ENCODE data around the gene PEX7.
"Not testable (repeated sequence)": the region's sequence is repeated elsewhere in the genome, so short reads cannot be mapped to it uniquely, and the experiment has no call there.

Gene PEX7

DNA sequence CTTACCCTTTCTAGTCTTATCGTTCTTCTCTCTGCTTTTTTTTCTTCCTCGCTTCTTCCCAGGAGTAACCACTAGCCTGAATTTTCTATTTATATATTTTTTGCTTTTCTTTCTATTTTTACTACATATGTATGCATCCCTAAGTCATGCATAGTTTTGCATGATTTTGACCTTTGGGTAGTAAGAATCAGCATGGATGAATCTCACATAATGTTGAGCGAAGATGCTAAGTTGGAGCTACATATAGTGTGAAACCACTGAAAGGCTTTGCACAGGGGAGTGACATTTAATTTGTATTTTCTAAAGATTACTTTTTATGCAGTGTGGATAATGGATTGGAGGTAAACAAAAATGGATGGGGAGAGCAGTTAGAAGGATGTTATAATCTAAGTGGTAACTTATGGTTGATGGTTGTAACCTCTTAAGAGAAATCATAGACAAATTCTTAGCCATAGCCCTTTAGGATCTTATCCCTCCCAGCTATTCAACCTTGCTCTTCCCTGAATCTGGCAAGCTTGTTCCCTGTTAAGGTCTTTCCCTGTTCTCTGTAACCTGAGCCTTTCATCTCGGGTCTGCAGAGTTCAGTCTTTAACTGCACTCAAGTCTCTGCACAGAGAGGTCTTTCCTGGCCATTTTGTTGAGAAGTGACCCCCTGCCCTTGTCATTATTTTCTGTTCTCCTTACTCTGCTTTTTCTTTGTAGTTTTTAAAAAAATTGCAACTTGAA lies 18.0 kb downstream of the PEX7 start:
- no peak for DNase-seq (ENCODE audit: low read depth in 2 of 2)

GRCh38 chr6:136843210-136843609 lies 20.8 kb downstream of the PEX7 start:
- no peak for DNase-seq (ENCODE audit: low read depth in 2 of 2)

GRCh38 chr6:136846046-136846445 lies 23.7 kb downstream of the PEX7 start:
- DNase-seq (ENCODE audit: low read depth in 2 of 2): peak in 1 of 2 donors; percentile 17

DNA sequence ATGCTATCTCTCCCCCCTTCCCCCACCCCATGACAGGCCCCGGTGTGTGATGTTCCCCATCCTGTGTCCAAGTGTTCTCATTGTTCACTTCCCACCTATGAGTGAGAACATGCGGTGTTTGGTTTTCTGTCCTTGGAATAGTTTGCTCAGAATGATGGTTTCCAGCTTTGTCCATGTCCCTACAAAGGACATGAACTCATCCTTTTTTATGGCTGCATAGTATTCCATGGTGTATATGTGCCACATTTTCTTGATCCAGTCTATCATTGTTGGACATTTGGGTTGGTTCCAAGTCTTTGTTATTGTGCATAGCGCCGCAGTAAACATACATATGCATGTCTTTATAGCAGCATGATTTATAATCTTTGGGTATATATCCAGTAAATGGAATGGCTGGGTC lies 24.1 kb downstream of the PEX7 start:
- not testable (repeated sequence) for DNase-seq (ENCODE audit: low read depth in 2 of 2)

DNA sequence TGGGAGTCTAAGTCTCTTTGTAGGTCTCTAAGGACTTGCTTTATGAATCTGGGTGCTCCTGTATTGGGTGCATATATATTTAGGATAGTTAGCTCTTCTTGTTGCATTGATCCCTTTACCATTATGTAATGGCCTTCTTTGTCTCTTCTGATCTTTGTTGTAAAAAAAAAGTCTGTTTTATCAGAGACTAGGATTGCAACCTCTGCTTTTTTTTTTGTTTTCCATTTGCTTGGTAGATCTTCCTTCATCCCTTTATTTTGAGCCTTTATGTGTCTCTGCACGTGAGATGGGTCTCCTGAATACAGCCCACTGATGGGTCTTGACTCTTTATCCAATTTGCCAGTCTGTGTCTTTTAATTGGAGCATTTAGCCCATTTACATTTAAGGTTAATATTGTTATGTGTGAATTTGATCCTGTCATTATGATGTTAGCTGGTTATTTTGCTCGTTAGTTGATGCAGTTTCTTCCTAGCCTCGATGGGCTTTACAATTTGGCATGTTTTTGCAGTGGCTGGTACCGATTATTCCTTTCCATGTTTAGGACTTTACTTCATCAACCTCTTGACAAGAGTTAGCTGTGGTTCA lies 27.7 kb downstream of the PEX7 start:
- not testable (repeated sequence) for DNase-seq (ENCODE audit: low read depth in 2 of 2)

DNA sequence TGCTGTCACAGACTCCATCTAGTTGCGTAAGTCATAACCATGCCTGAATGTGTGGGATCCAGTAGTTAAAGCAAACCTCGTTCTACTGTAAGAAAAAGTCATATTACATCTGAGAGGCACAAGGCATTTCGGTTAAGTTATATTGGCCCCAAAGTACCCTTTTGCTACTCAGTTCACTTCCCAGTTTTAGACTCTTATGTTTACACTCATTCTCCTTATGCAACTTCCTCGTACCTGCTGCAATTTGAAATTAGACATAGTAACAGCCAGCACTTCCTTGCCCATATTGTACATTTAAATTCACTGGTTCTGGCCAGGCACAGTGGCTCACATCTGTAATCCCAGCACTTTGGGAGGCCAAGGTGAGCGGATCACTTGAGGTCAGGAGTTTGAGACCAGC lies 37.0 kb downstream of the PEX7 start:
- no peak for DNase-seq (ENCODE audit: low read depth in 2 of 2)

- DNase-seq (ENCODE audit: low read depth in 2 of 2): no peak
These were observed 37.7 kb downstream of the PEX7 start for GRCh38 chr6:136860043-136860442.

- DNase-seq (ENCODE audit: low read depth in 2 of 2): no peak
These were observed 40.3 kb downstream of the PEX7 start for GRCh38 chr6:136862662-136863061.

- no peak for DNase-seq (ENCODE audit: low read depth in 2 of 2)
These were observed 41.4 kb downstream of the PEX7 start for GRCh38 chr6:136863752-136864151.

DNA sequence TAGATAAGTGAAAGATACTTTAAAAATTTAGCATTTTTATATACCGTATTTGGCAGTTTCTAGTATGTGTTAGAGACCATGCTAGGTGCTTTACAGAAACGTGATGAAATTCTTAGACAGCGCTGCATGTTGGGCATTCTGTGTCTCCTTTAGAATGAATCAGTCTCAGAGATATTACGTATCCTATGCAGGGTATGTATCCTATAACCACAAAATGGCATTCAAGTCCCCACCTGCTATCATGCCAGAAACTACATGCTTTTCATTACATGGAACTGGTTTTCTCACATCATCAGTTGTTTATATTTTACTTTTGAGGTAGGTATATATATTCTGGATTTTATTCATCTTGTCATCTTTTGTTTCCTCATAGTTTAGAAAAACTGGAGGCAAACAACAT lies 42.3 kb downstream of the PEX7 start:
- no peak for DNase-seq (ENCODE audit: low read depth in 2 of 2)

DNA sequence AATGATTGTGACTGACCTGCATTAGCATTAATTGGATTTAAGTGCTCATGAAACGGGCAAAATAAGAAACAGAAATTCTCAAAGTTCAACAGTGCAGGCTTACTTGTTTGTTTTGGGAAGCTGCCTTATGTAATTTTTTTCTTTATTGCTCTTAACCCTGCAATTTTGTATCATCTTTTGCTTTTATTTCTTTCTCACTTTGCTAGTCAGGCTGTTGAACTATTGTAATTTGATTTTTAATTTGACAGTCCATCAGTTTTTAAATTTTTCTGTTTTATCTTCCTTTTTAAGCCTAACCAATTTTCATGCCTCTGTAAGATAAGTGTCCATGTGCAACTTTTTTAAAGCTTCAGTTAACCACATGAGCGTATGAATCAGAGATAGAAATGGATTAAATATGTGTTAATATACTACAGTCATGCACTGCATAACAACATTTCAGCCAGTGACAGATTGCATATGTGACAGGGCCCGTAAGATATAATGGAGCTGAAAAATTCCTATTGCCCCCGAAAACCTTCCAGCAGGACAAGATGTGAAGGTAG lies 44.6 kb downstream of the PEX7 start:
- no peak for DNase-seq (ENCODE audit: low read depth in 2 of 2)

- DNase-seq (ENCODE audit: low read depth in 2 of 2): no peak
These were observed 47.1 kb downstream of the PEX7 start for GRCh38 chr6:136869451-136869850.

GRCh38 chr6:136873748-136874147 lies 51.4 kb downstream of the PEX7 start:
- no peak for DNase-seq (ENCODE audit: low read depth in 2 of 2)

DNA sequence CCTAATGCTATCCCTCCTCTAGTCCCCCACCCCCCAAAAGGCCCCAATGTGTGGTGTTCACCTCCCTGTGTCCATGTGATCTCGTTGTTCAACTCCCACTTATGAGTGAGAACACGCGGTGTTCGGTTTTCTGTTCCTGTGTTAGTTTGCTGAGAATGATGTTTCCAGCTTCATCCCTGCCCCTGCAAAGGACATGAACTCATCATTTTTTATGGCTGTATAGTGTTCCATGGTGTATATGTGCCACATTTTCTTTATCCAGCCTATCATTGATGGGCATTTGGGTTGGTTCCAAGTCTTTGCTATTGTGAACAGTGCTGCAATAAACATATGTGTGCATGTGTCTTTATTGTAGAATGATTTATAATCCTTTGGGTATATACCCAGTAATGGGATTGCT lies 54.1 kb downstream of the PEX7 start:
- not testable (repeated sequence) for DNase-seq (ENCODE audit: low read depth in 2 of 2)

- no peak for DNase-seq (ENCODE audit: low read depth in 2 of 2)
These were observed 58.5 kb downstream of the PEX7 start for GRCh38 chr6:136880748-136881460.

- no peak for DNase-seq (ENCODE audit: low read depth in 2 of 2)
These were observed 63.7 kb downstream of the PEX7 start for GRCh38 chr6:136886091-136886490.

GRCh38 chr6:136887953-136888352 lies 65.6 kb downstream of the PEX7 start:
- DNase-seq (ENCODE audit: low read depth in 2 of 2): no peak

DNA sequence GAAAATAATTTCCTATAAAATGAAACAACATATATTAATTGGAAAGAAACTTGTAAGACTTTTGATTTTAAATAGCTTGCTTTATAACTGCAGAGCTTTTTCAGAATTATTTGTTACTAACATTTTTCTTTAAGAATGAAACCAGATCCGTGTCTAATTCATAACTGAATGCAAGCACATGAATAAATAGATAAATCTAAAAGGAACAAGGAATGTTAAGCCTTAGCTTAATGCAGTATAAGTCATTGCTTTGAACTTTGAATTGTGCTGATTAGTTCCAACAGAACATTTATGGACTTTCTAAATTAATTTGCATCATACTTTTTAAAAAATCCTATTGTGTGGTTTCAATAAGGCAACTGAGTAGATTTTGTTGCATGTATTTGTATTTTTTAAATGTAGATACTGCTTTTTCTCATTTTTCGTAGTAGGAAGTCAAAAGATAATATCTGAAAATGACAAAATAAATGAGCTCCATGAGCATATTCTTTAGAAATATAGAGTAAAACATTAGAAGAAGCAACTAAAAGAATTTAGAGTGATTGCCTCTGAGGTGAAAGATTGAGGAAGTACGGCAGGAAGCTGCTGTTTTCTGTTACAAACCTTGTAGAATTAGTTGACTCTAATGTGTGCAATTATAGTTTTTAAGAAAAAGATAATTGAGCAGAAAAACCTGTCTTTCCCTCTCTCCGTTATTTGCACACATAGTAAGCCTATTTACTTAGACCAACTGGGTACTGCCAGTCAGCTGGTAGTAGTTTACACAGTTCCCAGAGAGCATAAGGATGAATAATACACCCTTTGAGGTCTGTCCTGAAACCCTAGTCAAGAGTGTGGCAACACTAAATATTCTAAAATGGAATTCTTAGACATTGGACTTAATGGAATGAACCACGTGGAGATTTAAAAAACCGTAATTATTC lies 67.1 kb downstream of the PEX7 start:
- DNase-seq (ENCODE audit: low read depth in 2 of 2): no peak

DNA sequence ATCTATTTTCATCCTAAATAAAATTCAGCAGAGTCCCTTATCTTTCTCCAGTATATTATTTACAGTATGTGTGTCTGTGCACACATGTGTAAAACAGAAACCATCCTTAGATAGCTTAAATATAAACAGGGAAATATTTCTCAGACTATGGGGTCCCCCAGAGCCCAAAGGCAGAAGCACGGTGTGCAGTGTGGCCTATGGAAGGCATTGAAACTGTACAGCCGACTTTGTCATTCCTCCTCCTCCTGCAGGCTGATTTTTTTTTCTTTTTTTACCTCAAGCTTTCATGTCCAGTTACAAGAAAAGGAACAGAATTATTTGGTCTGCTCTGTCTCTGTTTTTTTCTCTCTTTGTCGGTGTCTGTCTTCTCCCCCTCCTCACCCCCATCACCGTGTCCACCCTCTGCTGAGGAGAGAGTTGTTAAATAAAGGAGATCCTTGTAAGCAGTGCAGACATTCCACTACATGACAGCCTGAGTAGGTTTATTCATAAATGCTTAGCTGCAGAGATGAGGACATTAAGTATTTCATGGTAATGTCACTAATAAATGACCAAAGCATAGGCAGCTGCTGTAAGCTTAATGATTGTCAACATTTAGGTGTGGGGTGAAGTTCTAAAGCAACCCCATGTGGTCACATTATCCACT lies 67.9 kb downstream of the PEX7 start:
- no peak for DNase-seq (ENCODE audit: low read depth in 2 of 2)

DNA sequence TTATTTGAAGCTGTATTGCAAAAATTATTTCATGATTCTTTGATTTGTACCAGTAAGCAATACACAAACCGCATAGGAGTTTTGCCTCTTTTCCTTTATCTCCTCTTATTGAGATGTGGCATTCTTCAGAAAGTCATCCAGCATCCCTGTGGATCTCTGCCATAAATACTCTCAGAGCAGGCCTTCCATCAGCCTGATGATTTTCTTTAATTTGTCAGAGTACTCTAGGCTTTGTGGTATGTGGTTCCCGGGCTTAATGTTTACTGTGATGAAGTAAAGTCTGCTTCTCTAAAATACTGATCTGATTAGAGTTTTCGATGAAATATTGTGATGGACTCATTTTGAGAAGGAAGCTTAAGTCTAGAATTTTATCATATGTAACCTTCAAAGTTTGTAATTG lies 68.6 kb downstream of the PEX7 start:
- DNase-seq (ENCODE audit: low read depth in 2 of 2): no peak

- no peak for DNase-seq (ENCODE audit: low read depth in 2 of 2)
These were observed 70.8 kb downstream of the PEX7 start for GRCh38 chr6:136893187-136893586.
